GM19193 (cell line): ENCODE measurements around the gene MBNL1.

Experiments used
- POLR2A ChIP-seq: IDR thresholded peaks from 4 replicates; pipeline ENCODE4 v1.6.1; 2011; ENCODE audit not compliant: insufficient read depth, insufficient read length; ENCODE audit errors: extremely low read depth

Gene MBNL1

GRCh38 chr3:152447511-152447910, 178.8 kb downstream of the MBNL1 start:
- no peak for TF ChIP-seq POLR2A

- no peak for TF ChIP-seq POLR2A
Observed at GRCh38 chr3:152448091-152448490, 179.4 kb downstream of the MBNL1 start.

GRCh38 chr3:152452318-152452717, 183.6 kb downstream of the MBNL1 start:
- TF ChIP-seq POLR2A = no peak

GRCh38 chr3:152454076-152454875, 185.5 kb downstream of the MBNL1 start:
- TF ChIP-seq POLR2A = no peak

- no peak for TF ChIP-seq POLR2A
Observed at GRCh38 chr3:152455989-152456388, 187.3 kb downstream of the MBNL1 start.

- no peak for TF ChIP-seq POLR2A
Observed at GRCh38 chr3:152457500-152458375, 189.0 kb downstream of the MBNL1 start.

- TF ChIP-seq POLR2A = no peak
Observed at GRCh38 chr3:152458376-152459117, 189.8 kb downstream of the MBNL1 start.

GRCh38 chr3:152459118-152459515, 190.4 kb downstream of the MBNL1 start:
- no peak for TF ChIP-seq POLR2A

- no peak for TF ChIP-seq POLR2A
Observed at GRCh38 chr3:152459572-152459971, 190.8 kb downstream of the MBNL1 start.

GRCh38 chr3:152460936-152461335, 192.2 kb downstream of the MBNL1 start:
- no peak for TF ChIP-seq POLR2A

GRCh38 chr3:152461460-152461859, 192.7 kb downstream of the MBNL1 start:
- no peak for TF ChIP-seq POLR2A

- TF ChIP-seq POLR2A = no peak
Observed at GRCh38 chr3:152466784-152467183, 198.1 kb downstream of the MBNL1 start.

- no peak for TF ChIP-seq POLR2A
Observed at GRCh38 chr3:152469248-152470025, 200.7 kb downstream of the MBNL1 start.

GRCh38 chr3:152470095-152470494, 201.4 kb downstream of the MBNL1 start:
- no peak for TF ChIP-seq POLR2A
